ENCODE data around the gene PAX4.

Gene PAX4, protein sequence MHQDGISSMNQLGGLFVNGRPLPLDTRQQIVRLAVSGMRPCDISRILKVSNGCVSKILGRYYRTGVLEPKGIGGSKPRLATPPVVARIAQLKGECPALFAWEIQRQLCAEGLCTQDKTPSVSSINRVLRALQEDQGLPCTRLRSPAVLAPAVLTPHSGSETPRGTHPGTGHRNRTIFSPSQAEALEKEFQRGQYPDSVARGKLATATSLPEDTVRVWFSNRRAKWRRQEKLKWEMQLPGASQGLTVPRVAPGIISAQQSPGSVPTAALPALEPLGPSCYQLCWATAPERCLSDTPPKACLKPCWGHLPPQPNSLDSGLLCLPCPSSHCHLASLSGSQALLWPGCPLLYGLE

DNA sequence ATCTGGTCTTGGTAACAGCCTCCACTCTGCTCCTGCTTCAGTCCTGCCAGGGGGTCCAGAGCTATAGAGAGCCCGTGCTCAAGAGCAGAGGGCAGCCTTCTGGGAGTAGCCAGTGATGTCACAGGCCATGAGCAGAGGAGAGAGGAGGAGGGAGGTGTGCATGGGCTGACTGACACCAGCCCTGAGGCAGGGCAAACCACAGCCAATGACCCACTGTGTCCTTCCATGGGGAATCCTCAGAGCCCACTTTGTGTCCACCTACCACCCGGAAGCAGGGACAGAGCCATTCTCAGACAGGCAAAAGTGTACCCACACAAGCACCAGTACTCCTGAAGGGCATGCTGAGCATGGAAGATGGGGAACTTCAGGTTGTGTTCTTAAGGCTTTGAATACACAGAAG, at the start of gene PAX4:
Gene PAX4 (minus strand): TSS at position 101 of the 400 bp plus-strand sequence. CDS start 2,214 bp downstream, outside the sequence.
- no peak for DNase-seq

DNA sequence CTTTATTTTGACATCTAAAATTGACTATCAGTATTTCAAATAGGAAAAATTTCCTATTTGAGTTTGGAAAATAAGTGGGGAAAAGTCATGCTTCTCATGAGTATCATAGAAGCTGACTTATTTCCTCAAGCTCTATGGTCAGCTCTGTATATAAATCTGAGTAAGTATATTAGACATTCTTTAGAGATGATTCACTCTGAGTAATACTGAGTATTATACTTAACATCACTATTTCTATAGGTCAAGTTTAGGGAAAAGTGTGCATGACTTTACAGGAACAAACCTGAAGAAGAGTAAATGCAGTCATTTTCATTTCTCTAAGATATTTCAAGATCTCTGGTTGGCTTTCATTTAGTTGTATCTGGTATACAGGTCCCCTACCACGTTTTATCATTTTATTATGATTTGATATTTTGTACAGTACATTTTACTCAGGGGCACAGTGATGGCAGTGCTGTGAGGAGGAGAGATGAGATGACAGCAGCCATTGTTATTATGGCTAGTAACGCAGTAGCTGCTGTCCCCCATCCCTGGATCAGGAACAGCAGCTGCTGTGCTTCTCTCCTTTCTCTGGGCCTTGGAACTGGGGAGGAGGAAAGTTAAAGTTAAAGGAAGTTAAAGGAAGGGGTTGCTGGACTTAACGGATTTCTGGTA, 49.2 kb upstream of the PAX4 start:
- no peak for DNase-seq

DNA sequence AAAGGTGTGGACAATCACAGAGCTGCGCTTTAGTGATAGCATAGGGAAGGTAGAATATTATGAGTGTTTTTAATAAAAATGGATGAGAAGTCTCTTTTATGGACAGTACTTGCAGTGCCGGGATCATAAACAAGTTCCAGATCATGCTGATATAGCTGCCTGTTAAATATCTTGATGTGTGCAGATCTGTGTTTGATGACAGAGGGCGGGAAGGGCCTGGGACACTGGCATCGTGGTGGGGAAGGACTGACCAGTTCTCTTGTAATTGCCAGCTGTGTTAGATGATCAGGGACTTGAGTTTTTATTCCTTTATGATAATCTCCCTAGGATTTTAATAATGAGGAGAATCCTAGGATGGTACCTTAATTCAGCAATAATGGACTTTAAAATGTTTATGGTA, 48.7 kb upstream of the PAX4 start:
- no peak for DNase-seq

DNA sequence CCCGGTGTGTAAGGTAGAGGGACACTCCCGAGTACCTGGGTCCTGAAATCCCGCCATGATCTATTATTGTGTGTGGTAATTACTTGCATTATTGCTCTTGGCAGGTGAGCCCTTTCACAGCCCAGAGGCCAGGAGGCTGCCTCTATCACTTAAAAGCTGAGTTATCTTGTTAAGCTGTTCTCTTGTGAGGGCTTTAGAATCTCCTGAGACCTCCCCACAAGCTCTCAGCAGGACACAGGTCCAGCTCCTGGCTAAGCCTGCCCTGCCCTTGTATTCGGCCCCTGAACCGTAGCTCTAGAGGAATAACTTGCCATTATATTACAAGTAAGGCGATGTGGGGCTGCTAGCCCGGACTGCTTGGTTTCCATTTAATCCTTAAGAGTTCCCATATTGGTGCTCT, 48.0 kb upstream of the PAX4 start:
- no peak for DNase-seq

DNA sequence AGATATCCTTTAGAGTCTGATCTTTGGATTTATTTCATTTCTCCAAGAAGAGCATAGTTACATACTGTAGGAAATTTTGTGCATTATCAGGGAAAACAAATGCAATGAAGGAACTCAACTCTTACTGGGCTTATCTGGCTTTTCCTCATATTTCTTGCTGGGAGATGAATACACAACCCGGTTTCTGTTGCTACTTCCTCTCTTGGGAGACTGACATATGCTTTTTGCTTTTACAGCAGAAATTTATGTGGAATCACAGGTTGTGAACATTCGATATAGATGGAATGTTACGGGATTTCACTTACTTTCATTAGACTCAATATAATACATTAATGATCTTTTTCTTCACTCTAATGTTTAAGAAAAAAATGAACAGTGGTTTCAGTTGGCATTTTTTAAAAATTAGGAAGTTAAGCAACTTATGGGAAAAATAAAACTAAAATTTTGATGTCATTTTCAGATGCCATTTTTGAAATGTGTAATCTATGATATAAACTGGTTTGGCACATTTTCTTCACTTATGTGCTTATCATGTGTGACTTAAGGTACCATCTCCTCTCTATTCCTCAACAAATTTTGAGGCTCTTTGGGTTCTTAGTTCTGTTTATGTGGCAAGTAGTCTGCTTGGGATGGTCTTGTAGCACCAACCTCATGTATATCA, 41.2 kb upstream of the PAX4 start:
- no peak for DNase-seq

DNA sequence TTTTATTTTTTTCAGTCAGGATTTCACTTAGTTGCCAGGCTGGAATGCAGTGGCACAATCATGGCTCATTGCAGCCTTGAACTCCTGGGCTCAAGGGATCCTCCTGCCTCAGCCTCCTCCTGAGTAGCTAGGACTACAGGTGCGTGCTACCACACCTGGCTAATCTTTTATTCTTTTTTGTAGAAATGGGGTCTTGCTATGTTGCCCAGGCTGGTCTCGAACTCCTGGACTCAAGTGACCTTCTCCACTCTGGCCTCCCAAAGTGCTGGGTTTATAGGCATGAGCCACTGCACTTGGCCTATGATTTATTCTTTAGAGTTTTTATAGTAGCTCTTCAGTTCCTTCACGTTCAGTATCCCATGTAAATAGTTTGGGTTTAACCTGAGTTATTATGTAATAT, 39.6 kb upstream of the PAX4 start:
- no peak for DNase-seq

DNA sequence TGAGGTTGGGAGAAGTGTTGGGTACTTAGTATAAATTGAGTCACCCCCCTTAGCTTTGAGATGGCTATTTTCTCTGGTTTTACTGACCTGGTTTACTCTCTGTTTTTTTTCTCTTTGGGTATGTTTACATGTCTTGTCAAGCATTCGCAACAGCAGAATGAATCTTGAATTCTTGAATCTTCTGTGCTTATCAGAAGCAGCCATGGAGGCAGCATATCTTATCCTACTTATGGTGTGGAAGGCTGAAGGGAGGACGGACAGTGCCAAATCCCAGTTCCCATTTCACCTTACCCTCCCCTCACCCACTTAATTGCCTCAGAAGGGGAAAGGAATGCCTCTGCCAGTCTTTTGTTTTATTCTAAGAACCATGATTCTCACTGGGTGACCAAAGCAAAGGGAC, 37.8 kb upstream of the PAX4 start:
- DNase-seq: no peak

DNA sequence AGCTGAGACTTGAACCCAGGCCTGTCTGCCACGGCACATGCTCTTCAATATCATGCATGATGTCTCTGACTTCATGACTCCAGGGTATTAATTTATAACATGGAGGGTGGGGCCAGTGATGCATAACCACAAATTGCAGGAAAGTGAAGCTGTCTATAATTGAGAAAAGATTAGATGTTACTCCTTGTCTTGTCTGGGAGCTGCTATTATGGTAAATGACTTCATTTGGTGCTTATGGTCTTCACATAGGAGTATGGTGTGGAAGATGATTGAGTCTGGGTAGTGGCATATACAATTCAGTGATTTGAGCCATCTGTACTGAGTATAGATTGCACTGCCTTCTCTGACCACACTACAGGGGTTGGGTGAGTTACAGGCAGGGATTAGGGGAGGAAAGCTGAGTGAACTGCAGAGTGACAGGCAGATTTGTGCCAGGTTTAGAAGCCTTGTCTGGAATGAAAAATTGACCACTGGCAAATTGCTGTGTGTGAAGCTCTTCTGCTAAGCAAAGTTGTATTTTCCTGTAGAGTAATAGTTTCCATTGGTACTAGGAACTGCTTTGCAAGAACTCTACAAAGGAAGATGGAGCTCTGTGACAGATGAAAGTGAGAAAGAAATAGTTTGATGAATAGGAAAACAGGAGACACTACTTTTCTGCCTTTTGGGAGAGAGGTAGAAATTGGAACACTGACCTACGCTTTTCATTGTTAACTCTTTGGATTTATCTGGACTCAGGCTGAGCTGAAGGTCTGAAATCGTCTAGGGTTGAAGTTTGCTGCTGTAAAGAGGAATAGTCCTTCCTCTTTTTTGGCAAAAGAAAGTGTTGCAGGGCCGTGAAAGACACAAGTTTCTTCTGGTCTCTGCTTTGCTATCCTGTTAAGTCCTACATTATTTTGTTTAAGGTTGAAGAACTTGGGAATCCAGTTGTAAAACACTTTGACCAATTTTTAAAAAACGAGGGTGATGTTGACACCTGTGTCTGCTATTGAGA, 36.8 kb upstream of the PAX4 start:
- no peak for DNase-seq

DNA sequence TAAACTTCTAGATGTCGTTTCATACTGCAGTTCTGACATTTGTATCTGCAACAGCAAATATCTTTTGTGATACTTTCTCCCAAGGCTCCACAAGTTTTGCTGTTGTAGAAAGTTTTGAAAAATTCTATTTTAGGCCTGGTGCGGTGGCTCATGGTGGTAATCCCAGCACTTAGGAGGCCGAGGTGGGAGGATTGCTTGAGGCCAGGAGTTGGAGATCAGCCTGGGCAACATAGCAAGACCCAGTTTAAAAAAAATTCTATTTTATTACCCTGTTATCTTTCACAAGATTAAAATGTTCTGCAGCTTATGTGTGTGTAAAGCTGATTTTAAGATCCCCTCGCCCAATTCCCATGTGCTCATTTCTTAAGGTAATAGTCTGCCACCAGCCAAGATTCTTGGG, 35.5 kb upstream of the PAX4 start:
- DNase-seq: no peak

DNA sequence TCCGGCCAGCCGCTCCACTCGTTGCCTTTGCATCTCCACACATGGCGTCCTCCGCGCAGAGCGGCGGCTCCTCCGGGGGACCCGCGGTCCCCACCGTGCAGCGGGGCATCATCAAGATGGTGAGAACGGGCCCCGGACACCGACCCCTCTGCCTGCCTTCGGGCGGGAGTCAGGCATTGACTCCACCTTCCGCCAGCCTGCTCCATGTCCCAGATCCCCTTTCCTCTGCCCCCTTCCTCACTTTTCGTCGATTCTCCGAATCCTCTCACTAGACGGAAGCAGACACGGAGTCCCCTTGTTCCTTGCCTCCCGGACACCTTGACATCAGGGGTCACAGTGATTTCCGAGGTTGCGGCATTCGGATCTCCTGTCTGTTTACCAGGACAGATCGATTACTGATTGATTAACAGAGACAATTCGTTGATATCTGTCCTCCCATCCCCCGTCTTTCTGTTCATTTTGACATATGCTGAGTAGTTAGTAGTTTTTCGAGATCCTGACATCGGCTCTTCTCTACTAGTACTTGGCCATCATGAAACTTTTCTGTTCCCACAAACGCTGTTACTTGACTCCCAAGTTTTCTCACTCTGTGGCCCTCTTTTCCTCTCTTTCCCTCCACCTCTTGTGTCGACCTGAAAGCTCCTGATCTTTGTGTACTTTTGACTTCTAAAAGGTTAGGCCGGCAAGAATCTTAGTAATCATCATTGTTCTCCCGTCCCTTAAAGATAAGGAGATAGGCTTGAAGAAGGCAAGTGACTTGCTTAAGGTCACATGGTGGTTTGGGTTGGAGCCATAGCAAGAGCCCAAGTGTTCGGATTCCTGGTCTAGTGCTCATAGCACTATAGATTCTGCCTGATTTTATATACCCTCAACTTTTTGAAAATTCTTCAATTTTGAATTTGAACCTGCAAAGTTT, 34.6 kb upstream of the PAX4 start:
- no peak for DNase-seq

DNA sequence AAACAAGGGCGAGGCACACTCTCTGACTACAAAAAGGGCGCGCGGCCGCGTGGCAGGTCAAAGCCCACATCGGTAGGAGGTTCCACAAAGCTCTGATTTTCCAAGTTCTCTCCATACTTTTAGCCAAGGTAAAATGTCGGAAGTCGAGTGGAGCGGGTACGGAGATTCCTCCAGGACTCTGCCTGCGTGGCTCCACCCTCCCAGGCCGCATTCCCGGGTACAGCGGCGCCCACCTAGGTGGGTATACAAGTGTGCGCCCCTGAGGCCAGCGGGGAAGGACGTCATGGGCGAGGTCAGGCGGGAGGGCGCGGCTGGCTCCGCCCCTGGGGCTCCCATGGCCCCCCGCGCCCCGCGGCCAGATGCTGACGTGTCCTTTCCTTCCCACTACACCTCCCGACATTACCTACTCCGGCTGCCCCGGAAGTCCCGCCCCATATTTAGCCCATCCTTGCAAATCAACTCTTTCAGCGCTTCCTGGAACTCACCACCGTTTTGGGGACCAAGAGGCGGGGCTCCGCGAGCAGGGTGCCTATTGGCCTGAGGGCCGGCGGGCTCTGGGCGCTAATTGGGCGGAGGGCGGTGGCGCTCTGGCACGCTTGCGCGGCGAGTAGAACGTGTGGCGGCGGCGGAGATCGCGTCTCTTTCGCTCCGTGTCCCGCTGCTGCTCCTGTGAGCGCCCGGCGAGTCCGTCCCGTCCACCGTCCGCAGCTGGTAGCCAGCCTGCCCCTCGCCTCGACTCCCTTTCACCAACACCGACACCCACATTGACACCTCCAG, 33.8 kb upstream of the PAX4 start, which contains the start of gene SND1:
Gene SND1 (plus strand): TSS at position 639 of the 777 bp plus-strand sequence. CDS start 180 bp downstream, outside the sequence.
- peak; percentile 97 for DNase-seq

DNA sequence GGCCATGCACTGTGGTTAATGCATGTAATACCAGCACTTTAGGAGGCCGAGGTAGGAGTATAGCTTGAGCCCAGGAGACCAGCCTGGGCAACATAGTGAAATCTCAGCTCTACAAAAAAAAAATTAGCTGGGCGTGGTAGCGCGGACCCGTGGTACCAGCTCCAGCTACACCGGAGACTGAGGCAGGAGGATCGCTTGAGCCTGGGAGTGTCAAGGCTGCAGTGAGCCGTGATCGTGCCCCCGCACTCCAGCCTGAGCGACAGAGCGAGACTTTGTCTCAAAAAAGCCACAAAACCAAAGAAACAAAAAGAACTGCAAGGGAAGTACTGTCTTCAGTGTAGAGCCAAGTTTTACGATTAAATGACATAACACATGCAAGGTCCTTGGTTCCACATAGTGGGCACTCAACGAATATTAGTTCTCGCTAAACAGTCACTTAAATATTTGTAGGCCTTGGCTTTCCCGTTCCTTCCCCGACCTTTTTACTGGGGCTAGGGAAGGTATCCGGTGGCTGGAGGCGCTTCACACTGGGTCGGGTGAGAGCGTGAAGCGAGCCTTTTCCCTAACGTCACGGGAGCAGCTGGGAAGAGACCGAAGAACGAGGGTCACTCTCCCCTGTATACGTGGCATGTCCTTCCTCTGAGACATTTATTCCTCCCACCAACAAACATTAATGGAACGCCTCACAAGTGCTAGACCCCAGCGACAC, 33.1 kb upstream of the PAX4 start:
- no peak for DNase-seq

DNA sequence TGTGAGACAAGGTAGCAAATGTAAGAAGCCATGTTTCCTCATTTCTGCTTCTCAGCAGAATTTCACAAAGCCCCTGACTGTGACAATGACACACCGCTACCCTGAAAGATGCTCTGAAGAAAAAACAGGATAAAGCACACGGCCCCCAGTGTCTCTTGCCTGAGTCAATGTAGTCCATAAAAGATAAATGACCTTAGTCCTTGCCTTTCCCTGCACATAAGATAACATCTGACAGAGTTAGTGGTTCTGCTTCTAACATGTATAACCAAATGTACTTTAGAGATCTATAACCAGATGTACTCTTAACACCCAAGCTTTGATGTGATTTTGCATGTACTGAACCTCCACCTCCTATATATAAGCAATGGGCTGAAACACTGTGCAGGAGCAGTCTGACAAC, 31.0 kb upstream of the PAX4 start:
- no peak for DNase-seq

DNA sequence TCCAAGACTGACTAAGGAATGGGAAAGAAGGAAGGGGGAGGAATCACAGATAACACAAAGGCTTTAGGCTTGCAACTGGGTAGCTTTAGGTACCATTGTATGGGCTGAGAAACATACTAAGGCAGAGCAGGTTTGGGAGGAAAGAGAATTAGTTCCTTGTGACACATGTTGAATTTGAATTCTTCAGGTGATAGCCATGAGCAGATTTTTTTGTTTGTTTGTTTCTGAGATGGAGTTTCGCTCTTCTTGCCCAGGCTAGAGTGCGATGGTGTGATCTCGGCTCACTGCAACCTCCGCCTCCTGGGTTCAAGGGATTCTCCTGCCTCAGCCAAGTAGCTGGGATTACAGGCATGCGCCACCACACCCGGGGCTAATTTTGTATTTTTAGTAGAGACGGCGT, 29.7 kb upstream of the PAX4 start:
- DNase-seq: no peak

DNA sequence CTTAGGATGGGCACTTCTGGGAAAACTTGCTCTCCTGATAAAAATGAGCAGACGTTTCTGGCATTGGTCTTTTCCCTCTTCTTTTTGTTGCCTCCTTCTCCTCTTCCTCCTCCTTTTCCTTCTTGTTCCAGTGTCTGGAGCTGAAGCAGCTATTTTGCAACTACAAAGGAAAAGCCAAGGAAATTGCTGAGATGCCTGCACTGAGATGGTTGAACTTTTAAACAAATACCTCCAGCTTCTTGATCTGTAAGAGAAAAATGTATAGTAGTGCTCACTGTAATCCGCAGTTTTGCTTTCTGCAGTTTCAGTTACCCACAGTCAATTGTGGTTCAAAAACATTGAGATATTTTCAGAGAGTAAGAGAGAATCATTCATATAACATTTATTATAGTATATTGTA, 26.5 kb upstream of the PAX4 start:
- no peak for DNase-seq

DNA sequence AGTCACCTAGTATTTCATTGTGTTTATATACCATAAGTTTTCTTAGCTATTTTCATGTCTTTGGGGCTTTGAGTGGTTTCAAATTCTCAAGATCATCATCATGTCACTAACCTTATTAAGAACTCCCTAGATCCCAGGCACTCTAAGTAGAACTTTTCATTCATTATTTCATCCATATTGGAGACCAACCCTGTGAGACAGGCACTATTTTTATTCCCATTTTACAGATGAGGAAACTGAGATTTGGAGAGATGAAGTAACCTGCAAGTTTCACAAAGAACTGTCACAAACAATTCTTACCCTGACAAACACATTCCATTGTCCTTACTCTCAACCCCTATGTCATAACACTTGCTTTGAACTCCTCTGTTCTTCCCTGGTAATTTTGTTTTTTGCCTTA, 20.3 kb upstream of the PAX4 start:
- DNase-seq: no peak

DNA sequence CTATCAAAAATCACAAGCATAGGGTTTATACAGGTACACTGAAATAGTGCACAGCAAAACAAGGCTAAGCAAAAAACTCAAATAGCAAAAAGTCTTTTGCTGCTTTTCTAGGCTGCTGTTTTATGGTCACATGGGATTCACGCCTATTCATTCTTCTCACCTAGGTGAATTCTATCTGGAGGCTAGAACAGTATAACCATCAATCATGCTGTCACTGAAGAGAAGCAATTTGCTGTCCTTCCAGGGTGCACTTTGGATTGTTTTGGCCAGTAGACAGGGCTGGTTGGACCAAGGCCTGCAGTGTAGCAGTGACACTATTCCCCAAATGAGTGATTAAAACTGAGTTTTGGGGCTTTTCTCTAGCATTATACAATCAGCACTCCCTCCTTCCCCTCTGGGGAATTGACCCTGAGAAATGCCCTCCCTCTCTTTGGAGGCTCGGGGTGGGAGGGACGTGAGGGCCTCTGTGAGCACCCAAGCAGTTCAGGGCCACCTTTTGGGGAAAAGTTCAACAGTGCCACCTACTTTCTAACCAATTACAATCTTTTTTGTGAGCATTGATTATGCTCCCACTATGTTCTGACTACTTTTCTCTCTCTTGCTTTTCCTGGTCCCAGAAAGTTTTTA, 17.8 kb upstream of the PAX4 start:
- no peak for DNase-seq

DNA sequence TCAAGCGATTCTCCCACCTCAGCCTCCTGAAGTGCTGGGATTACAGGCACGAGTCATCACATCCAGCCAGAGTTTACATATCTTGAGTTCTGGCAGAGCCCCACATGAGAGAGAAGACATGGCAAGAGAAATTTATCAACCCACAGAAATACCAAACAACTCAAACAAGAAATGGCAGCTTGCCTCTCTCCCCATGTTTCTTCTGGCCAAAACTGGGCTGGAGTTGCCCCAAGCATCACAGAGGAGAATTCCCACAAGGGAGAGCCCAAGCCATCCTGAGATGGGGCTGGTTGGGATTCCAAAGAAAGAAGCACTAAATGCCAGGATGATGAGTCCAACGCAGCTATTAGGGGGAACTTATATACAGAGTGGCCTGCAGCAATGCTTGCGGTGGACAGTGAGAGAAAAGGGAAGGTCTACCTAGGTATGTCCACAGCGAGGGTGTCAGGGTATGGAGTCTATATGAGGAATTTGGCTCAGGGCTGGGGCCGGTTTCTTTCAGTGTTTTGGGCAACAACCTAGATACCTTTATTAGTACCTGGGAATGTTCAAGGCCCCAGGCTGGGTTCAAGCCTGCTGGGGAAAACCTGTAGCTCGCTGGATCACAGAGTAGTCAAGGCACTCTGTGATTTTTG, 14.5 kb upstream of the PAX4 start:
- no peak for DNase-seq

DNA sequence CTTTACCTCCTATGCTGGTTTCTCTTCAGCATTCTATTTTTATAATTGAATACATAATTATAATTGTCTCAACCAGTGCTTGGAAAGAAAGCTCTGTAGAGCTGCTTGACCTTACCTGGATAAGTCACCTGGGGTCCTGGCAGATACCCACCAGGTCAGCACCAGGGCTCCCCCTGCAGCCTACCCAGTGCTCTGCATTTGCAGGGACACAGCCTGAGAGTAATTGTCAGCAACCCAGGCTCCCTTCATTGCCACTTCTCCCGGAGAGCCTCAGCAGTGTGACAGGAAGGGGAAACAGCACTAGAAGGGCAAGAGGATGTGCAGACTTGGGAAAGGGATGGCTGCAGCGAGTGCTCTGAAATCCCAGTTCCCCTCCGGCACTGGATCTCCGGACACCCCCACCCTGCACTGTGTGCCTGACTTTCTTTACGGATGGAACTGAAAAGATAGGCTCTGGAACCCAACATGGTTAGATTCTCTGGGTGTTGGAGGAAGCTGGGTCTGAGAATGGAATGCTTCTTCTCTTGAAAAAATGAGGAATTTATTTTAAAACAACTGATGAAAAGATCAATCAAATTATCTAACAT, 11.4 kb upstream of the PAX4 start:
- DNase-seq: no peak

Measured in activated CD4-positive, alpha-beta T cell treated with anti-CD3 and anti-CD28 coated beads for 1 hour (primary cell).